ENCODE data around the gene AIFM2.
"Not testable (repeated sequence)": the region's sequence is repeated elsewhere in the genome, so short reads cannot be mapped to it uniquely, and the experiment has no call there.

AIFM2 gene

GRCh38 chr10:70121281-70121949, 11.2 kb downstream of the AIFM2 start:
- no peak for DNase-seq

GRCh38 chr10:70120417-70120816, 12.2 kb downstream of the AIFM2 start:
- DNase-seq, result no peak

GRCh38 chr10:70119623-70120022, 13.0 kb downstream of the AIFM2 start:
- DNase-seq, result no peak

- no peak for DNase-seq
These were observed 13.4 kb downstream of the AIFM2 start for GRCh38 chr10:70119197-70119596.

- DNase-seq, result no peak
These were observed 14.4 kb downstream of the AIFM2 start for GRCh38 chr10:70118196-70118595.

GRCh38 chr10:70117646-70118045, 15.0 kb downstream of the AIFM2 start:
- no peak for DNase-seq

- DNase-seq, result peak; percentile 21
These were observed 16.5 kb downstream of the AIFM2 start for GRCh38 chr10:70115948-70116682.

- DNase-seq, result no peak
These were observed 17.7 kb downstream of the AIFM2 start for GRCh38 chr10:70114902-70115301.

- DNase-seq, result no peak
These were observed 20.6 kb downstream of the AIFM2 start for GRCh38 chr10:70112071-70112470.

GRCh38 chr10:70111496-70111895, 21.1 kb downstream of the AIFM2 start:
- no peak for DNase-seq

GRCh38 chr10:70109064-70109729, 23.4 kb downstream of the AIFM2 start:
- DNase-seq, result no peak

GRCh38 chr10:70106958-70107791, 25.4 kb downstream of the AIFM2 start:
- no peak for DNase-seq

- DNase-seq, result no peak
These were observed 31.0 kb downstream of the AIFM2 start for GRCh38 chr10:70101668-70102067.

- DNase-seq, result not testable (repeated sequence)
These were observed 31.5 kb downstream of the AIFM2 start for GRCh38 chr10:70101068-70101562.

- DNase-seq, result no peak
These were observed 34.4 kb downstream of the AIFM2 start for GRCh38 chr10:70098271-70098670.

GRCh38 chr10:70097459-70097858, 35.2 kb downstream of the AIFM2 start:
- DNase-seq, result no peak

GRCh38 chr10:70096705-70097420, 35.8 kb downstream of the AIFM2 start:
- no peak for DNase-seq

- DNase-seq, result no peak
These were observed 36.5 kb downstream of the AIFM2 start for GRCh38 chr10:70096016-70096704.

- no peak for DNase-seq
These were observed 38.4 kb downstream of the AIFM2 start for GRCh38 chr10:70094250-70094649.

- DNase-seq, result no peak
These were observed 39.2 kb downstream of the AIFM2 start for GRCh38 chr10:70093335-70093944.

- DNase-seq, result no peak
These were observed 40.3 kb downstream of the AIFM2 start for GRCh38 chr10:70092389-70092718.

Data from fibroblast of upper back skin (primary cell).